ENCODE measurements around the gene INHA. TPM values are rescaled to one million over a fixed set of nuclear protein-coding genes. Genes with fewer than 3 reads are reported as not detected.

The INHA gene
- total RNA-seq, 6 experiments from 2014 or later: not detected

DNA sequence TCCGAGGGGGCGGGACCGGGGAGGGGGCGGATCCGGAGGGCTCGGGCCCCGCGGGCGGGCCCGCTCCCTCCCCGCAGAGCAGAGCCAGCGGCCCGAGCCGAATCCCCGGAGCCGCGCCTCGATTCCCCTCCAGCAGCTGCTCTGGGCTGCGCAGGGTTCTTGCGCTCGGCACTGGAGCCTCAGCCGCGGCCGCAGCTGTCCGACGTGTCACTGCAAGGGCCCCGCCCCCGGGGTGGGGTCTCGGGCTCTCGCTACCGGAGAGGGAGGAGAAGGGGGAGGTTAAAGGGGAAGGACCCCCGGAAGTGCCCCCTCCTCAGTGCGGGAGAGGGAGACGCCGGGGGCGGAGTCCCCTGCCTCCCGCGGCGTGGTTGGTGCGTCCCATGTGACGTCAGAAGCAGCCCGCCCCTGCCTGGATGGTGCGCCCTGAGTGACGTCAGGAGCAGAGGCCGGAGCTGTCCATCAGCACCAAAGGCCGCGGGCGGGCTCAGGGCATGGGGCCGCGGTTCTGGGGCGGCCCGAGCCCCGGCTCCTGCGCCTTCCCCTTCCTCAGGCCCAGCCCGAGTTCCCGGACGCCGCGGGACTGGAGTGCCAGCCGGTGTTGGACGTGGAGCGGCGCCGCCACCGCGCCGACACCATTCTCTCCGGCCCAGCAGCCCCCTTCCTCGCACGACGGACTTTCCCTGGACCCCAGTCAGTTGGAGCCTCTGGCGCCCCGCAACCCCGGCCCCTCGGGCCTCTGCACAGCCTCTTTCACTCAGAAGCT, 28.3 kb upstream of the INHA start, which contains the start of the genes CHPF and TMEM198:
CHPF (minus strand) TSS at position 214 of the 763 bp plus-strand sequence. CDS start 271 bp downstream, outside the sequence.
TMEM198 (plus strand) TSS at position 433 of the 763 bp plus-strand sequence. CDS start 700 bp downstream, outside the sequence.
- WGBS (ENCODE audit: insufficient coverage, low coverage, low lambda C conversion rate, missing lambda C conversion rate): 0% methylated on average over 5 of the region's 75 CpGs
- peak; percentile 92 to 95 (median 93) for ATAC-seq
- TF ChIP-seq, protein P1, sequence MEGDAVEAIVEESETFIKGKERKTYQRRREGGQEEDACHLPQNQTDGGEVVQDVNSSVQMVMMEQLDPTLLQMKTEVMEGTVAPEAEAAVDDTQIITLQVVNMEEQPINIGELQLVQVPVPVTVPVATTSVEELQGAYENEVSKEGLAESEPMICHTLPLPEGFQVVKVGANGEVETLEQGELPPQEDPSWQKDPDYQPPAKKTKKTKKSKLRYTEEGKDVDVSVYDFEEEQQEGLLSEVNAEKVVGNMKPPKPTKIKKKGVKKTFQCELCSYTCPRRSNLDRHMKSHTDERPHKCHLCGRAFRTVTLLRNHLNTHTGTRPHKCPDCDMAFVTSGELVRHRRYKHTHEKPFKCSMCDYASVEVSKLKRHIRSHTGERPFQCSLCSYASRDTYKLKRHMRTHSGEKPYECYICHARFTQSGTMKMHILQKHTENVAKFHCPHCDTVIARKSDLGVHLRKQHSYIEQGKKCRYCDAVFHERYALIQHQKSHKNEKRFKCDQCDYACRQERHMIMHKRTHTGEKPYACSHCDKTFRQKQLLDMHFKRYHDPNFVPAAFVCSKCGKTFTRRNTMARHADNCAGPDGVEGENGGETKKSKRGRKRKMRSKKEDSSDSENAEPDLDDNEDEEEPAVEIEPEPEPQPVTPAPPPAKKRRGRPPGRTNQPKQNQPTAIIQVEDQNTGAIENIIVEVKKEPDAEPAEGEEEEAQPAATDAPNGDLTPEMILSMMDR (IDR thresholded peaks at IDR 0.05): no peak
- TF ChIP-seq POLR2A (IDR thresholded peaks at IDR 0.05): peak; percentile 72
- DNase-seq: peak; percentile 98 to 99 (median 99)
- intact Hi-C loops (cut with DNase I): no loop called here
- Histone ChIP-seq H3K4me1 (peaks cover 0 to 18% (median 5%) of the 10 kb centered on the region in 4 donors), H3K27me3 (no peaks in the 10 kb centered on the region), H3K4me3 (peak within 1 kb of the TSS; percentile 72 to 89 (median 78)), H3K27ac (peak within 1 kb of the TSS; percentile 50 to 88 (median 79)), H3K36me3 (no peaks in the 10 kb centered on the region), H3K9me3 (no peaks in the 10 kb centered on the region)

DNA sequence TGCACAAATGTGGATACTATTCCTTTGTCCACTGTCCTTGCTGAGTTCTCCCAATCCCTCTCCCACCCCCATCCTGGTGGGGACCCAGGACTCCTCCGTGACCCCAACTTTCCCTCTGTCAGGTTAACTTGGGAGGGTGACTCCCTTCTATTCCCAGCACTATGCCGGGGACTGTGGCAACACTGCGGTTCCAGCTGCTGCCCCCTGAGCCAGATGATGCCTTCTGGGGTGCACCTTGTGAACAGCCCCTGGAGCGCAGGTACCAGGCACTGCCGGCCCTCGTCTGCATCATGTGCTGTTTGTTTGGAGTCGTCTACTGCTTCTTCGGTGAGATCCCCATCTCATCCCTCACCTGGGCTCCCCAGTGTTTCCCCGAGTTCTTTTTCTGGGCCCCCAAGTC, 27.5 kb upstream of the INHA start:
- Histone ChIP-seq H3K36me3 (no peaks in the 10 kb centered on the region), H3K27me3 (no peaks in the 10 kb centered on the region), H3K4me3 (peak overlapping the region in 1 of 3 donors; percentile 89), H3K9me3 (no peaks in the 10 kb centered on the region), H3K4me1 (peaks cover 0 to 18% (median 5%) of the 10 kb centered on the region in 4 donors), H3K27ac (no peak overlapping the region)
- no peak for DNase-seq
- ATAC-seq: no peak
- intact Hi-C loops (cut with DNase I): no loop called here
- WGBS (ENCODE audit: insufficient coverage, low coverage, low lambda C conversion rate, missing lambda C conversion rate): 31% methylated on average over 6 of the region's 9 CpGs
- TF ChIP-seq, protein P1 (IDR thresholded peaks at IDR 0.05): no peak
- TF ChIP-seq POLR2A (IDR thresholded peaks at IDR 0.05): no peak

DNA sequence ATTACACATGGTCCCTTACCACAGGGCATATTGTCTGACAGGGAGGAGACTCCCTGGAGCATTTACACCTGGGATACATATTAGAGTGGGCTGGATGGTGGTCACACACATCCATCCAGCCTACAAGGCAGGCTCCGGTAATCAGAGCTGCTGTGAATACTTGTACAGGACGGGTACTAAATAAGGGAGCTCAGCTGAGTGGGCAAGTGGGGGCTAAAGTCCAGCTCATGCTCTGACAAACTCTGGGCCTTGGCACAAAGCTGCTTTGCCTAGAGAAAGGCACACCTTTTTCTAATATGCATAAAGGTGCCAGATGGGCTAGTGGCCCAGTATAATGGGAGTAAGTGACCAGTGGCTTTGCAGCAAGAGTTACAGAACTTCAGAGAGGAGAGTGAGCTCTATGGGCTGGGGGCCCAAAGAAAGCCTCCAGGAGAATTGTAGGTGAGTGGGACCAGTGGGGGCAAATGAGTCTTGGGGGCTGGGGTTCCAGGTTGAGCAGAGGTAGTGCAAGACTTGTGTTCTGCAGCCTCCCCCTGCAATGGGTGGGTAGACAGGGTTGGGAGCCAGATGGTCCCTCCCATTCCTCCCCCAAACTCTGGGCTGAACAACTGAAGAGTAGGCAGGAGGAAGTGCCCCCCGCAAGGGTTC, 26.7 kb upstream of the INHA start:
- TF ChIP-seq, protein P1 (IDR thresholded peaks at IDR 0.05): no peak
- TF ChIP-seq POLR2A (IDR thresholded peaks at IDR 0.05): no peak
- DNase-seq (no peak), ATAC-seq (no peak)
- H3K27ac ChIP-seq: no peak overlapping the region
- intact Hi-C loops (cut with DNase I): no loop called here
- H3K4me3 ChIP-seq: no peak overlapping the region
- 40% methylated on average over 2 of the region's 3 CpGs for WGBS (ENCODE audit: insufficient coverage, low coverage, low lambda C conversion rate, missing lambda C conversion rate)
- no peaks in the 10 kb centered on the region for H3K9me3 ChIP-seq
- no peaks in the 10 kb centered on the region for H3K36me3 ChIP-seq
- H3K27me3 ChIP-seq: no peaks in the 10 kb centered on the region
- peaks cover 0 to 18% (median 5%) of the 10 kb centered on the region in 4 donors for H3K4me1 ChIP-seq

DNA sequence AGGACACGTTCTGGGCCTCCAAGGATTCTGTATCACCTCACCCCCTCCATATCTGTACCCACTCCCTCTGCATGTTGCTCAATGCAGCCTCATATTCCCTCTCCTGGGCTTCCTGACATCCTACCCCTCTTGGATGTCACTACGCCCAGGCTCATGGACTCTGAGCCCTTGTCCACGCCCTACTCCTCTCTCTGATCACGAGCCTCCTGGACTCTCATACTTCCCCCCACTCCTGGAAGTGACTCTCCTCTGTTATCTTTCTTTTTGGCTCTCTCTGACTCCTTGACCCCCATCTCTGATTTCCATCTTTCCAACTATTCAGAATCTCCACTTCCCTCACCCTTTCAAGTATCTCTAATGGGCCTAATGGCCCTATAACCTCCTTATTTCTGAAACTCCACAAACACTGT, 26.2 kb upstream of the INHA start:
- no peak overlapping the region for H3K27ac ChIP-seq
- peaks cover 0 to 18% (median 5%) of the 10 kb centered on the region in 4 donors for H3K4me1 ChIP-seq
- no peaks in the 10 kb centered on the region for H3K27me3 ChIP-seq
- 54% methylated on average over 3 of the region's 4 CpGs for WGBS (ENCODE audit: insufficient coverage, low coverage, low lambda C conversion rate, missing lambda C conversion rate)
- TF ChIP-seq, protein P1 (IDR thresholded peaks at IDR 0.05): no peak
- TF ChIP-seq POLR2A (IDR thresholded peaks at IDR 0.05): no peak
- no peaks in the 10 kb centered on the region for H3K9me3 ChIP-seq
- DNase-seq (no peak), ATAC-seq (no peak)
- H3K36me3 ChIP-seq: no peaks in the 10 kb centered on the region
- intact Hi-C loops (cut with DNase I): no loop called here
- no peak overlapping the region for H3K4me3 ChIP-seq

Data from right lobe of liver (tissue), 6 donors.